DND-41 (cell line): ENCODE measurements around the gene MGAT4B.

Experiments
- ATAC-seq: fragments of 200-7000 bp; cut with Tn5 transposase; 3 replicates; pipeline ENCODE4 v1.9.1; 2021; ENCODE audit warnings: low read depth; ENCODE audit not compliant: insufficient read depth
- DNase-seq: peaks from one replicate; pipeline ENCODE4 v3.0.0-alpha.2; 2020
- H2AFZ ChIP-seq: 2 replicates; pipeline ENCODE4 v1.6.0; 2012; ENCODE audit warnings: low read depth, low read length
- H3K27ac ChIP-seq: 2 replicates; pipeline ENCODE4 v1.5.1; 2012; ENCODE audit warnings: low read length, inconsistent platforms
- H3K27me3 ChIP-seq: fragments of 200-600 bp; sonication (generic); 2 replicates; pipeline ENCODE4 v1.6.0; 2012; ENCODE audit warnings: low read length, mild to moderate bottlenecking, inconsistent platforms; ENCODE audit not compliant: insufficient read depth, poor library complexity
- H3K36me3 ChIP-seq: 2 replicates; pipeline ENCODE4 v1.5.1; 2012; ENCODE audit warnings: low read length, inconsistent platforms; ENCODE audit not compliant: insufficient read depth
- H3K4me1 ChIP-seq: 2 replicates; pipeline ENCODE4 v1.5.1; 2012; ENCODE audit warnings: mild to moderate bottlenecking, low read length; ENCODE audit not compliant: insufficient read depth
- H3K4me2 ChIP-seq: 2 replicates; pipeline ENCODE4 v1.6.0; 2012; ENCODE audit warnings: mild to moderate bottlenecking, moderate library complexity, low read length, inconsistent platforms; ENCODE audit not compliant: insufficient read depth
- H3K4me3 ChIP-seq, 2 experiments: fragments of 200-600 bp in 1 of 2; shearing (Covaris generic) in 1 of 2; 2 replicates each; pipeline ENCODE4 v1.5.1; 2012 to 2016; ENCODE audit warnings: inconsistent platforms in 2 of 2, low read length in 2 of 2, mild to moderate bottlenecking in 2 of 2, low read depth in 1 of 2, moderate library complexity in 1 of 2
- H3K79me2 ChIP-seq: 2 replicates; pipeline ENCODE4 v1.6.0; 2012; ENCODE audit warnings: low read length, inconsistent platforms; ENCODE audit not compliant: insufficient read depth
- H3K9ac ChIP-seq: 2 replicates; pipeline ENCODE4 v1.6.0; 2012; ENCODE audit warnings: low read depth, mild to moderate bottlenecking, inconsistent platforms, low read length, moderate library complexity
- H3K9me3 ChIP-seq: 2 replicates; pipeline ENCODE4 v1.5.1; 2012; ENCODE audit warnings: low read length, moderate library complexity, mild to moderate bottlenecking, inconsistent platforms; ENCODE audit not compliant: insufficient read depth, severe bottlenecking
- H4K20me1 ChIP-seq: 2 replicates; pipeline ENCODE4 v1.6.0; 2012; ENCODE audit warnings: low read length; ENCODE audit not compliant: insufficient read depth
- CTCF ChIP-seq: IDR thresholded peaks from 2 replicates; pipeline ENCODE4 v1.5.1; 2012; ENCODE audit warnings: borderline replicate concordance, low read length, moderate library complexity, mild to moderate bottlenecking; ENCODE audit not compliant: poor library complexity, severe bottlenecking; ENCODE audit errors: extremely low read depth
- EZH2 ChIP-seq: IDR thresholded peaks from 3 replicates; pipeline ENCODE4 v1.6.1; 2012; ENCODE audit warnings: borderline replicate concordance, low read depth, mild to moderate bottlenecking, moderate library complexity, low read length, inconsistent platforms; ENCODE audit not compliant: severe bottlenecking

The MGAT4B gene

GRCh38 chr5:179800696-179801201 is 5.9 kb downstream of the MGAT4B start:
- DNase-seq: no peak
- peaks cover 46% of the 10 kb centered on the region for H3K36me3 ChIP-seq

GRCh38 chr5:179800071-179800695 is 6.5 kb downstream of the MGAT4B start:
- Histone ChIP-seq H3K27ac (no peak overlapping the region), H3K36me3 (peaks cover 46% of the 10 kb centered on the region), H3K4me3 (no peak overlapping the region), H3K79me2 (0 out of 2 replicates have a peak, but pooled peaks cover 4% of the 10 kb centered on the region), H3K9ac (no peak overlapping the region), H3K9me3 (no peaks in the 10 kb centered on the region), H4K20me1 (peaks cover 20% of the 10 kb centered on the region), H3K4me1 (peaks cover 37% of the 10 kb centered on the region), H3K27me3 (no peaks in the 10 kb centered on the region), H2AFZ (no peak overlapping the region), H3K4me2 (no peak overlapping the region)
- ATAC-seq: no peak
- no peak for DNase-seq
- TF ChIP-seq CTCF (no peak), EZH2 (no peak)

More at GRCh38 chr5:179800696-179801201, 5.9 kb downstream of the MGAT4B start:
- Histone ChIP-seq H3K27ac (no peak overlapping the region), H4K20me1 (peaks cover 24% of the 10 kb centered on the region), H3K27me3 (no peaks in the 10 kb centered on the region), H2AFZ (no peak overlapping the region), H3K4me1 (peaks cover 38% of the 10 kb centered on the region), H3K9ac (no peak overlapping the region), H3K4me2 (no peak overlapping the region), H3K9me3 (no peaks in the 10 kb centered on the region), H3K4me3 (no peak overlapping the region), H3K79me2 (0 out of 2 replicates have a peak, but pooled peaks cover 9% of the 10 kb centered on the region)
- no peak for TF ChIP-seq EZH2
- no peak for TF ChIP-seq CTCF
- no peak for ATAC-seq

GRCh38 chr5:179799644-179799973 is 7.1 kb downstream of the MGAT4B start:
- Histone ChIP-seq H2AFZ (no peak overlapping the region), H3K9ac (no peak overlapping the region), H3K4me3 (no peak overlapping the region), H3K36me3 (peaks cover 46% of the 10 kb centered on the region), H4K20me1 (peaks cover 18% of the 10 kb centered on the region), H3K27ac (no peak overlapping the region), H3K4me2 (no peak overlapping the region), H3K9me3 (no peaks in the 10 kb centered on the region), H3K4me1 (peaks cover 32% of the 10 kb centered on the region), H3K27me3 (no peaks in the 10 kb centered on the region), H3K79me2 (no peaks in the 10 kb centered on the region)
- ATAC-seq (no peak), DNase-seq (no peak)
- TF ChIP-seq EZH2 (no peak), CTCF (no peak)
